RKO (cell line): Measurements from ENCODE around the gene DDX60.
"Not testable (repeated sequence)": the region's sequence is repeated elsewhere in the genome, so short reads cannot be mapped to it uniquely, and the experiment has no call there.

Experiments
- DNase-seq: peaks from one replicate; pipeline ENCODE4 v3.0.0-alpha.2; 2016; ENCODE audit warnings: low spot score

Gene DDX60

GRCh38 chr4:168318266-168318895 is at the start of gene DDX60:
TSS of gene DDX60 (minus strand) at chr4:168318752. CDS start at chr4:168311259, 7,493 bp downstream.
- peak; percentile 79 for DNase-seq

- DNase-seq = no peak
These were observed 48.5 kb upstream of the DDX60 start for GRCh38 chr4:168367065-168367464.

GRCh38 chr4:168362025-168362401 is 43.5 kb upstream of the DDX60 start:
- no peak for DNase-seq

- no peak for DNase-seq
These were observed 42.9 kb upstream of the DDX60 start for GRCh38 chr4:168361365-168362024.

- no peak for DNase-seq
These were observed 41.7 kb upstream of the DDX60 start for GRCh38 chr4:168360271-168360670.

GRCh38 chr4:168357941-168358340 is 39.4 kb upstream of the DDX60 start:
- DNase-seq = no peak

- DNase-seq = no peak
These were observed 35.2 kb upstream of the DDX60 start for GRCh38 chr4:168353746-168354145.

- DNase-seq = no peak
These were observed 19.0 kb upstream of the DDX60 start for GRCh38 chr4:168337550-168337940.

- DNase-seq = no peak
These were observed 18.4 kb upstream of the DDX60 start for GRCh38 chr4:168336837-168337549.

- no peak for DNase-seq
These were observed 17.1 kb upstream of the DDX60 start for GRCh38 chr4:168335621-168336020.

- DNase-seq = no peak
These were observed 15.5 kb upstream of the DDX60 start for GRCh38 chr4:168334053-168334452.

GRCh38 chr4:168330575-168330974 is 12.0 kb upstream of the DDX60 start:
- DNase-seq = not testable (repeated sequence)

- DNase-seq = no peak
These were observed 7.0 kb upstream of the DDX60 start for GRCh38 chr4:168325591-168325990.

GRCh38 chr4:168321006-168321405 is 2.5 kb upstream of the DDX60 start:
- DNase-seq = no peak

- DNase-seq = no peak
These were observed 1.0 kb upstream of the DDX60 start for GRCh38 chr4:168319486-168320019.

- DNase-seq = no peak
These were observed 931 bp downstream of the DDX60 start for GRCh38 chr4:168317621-168318020.

- no peak for DNase-seq
These were observed 8.8 kb downstream of the DDX60 start for GRCh38 chr4:168309781-168310180.

GRCh38 chr4:168308912-168309311 is 9.6 kb downstream of the DDX60 start:
- no peak for DNase-seq

GRCh38 chr4:168306476-168306875 is 12.1 kb downstream of the DDX60 start:
- DNase-seq = no peak

GRCh38 chr4:168304744-168305459 is 13.7 kb downstream of the DDX60 start:
- peak; percentile 79 for DNase-seq

GRCh38 chr4:168303430-168303829 is 15.1 kb downstream of the DDX60 start:
- not testable (repeated sequence) for DNase-seq

GRCh38 chr4:168293386-168293975 is 25.1 kb downstream of the DDX60 start:
- no peak for DNase-seq
